Uterus (tissue), 2 donors: ENCODE measurements around the gene SIDT1.

ENCODE experiments used
- CTCF ChIP-seq, 4 experiments: fragments of 200-600 bp in 2 of 4; fragments of 450-650 bp in 2 of 4; sonication (generic) in 2 of 4; IDR thresholded peaks; one replicate each; pipeline ENCODE4 v1.5.1; 2016 to 2019; ENCODE audit warnings: antibody characterized with exemption in 4 of 4, mild to moderate bottlenecking in 2 of 4, moderate library complexity in 1 of 4
- POLR2A ChIP-seq, 2 donors: fragments of 450-650 bp; IDR thresholded peaks; one replicate each; pipeline ENCODE4 v1.6.1; 2016; ENCODE audit warnings: antibody characterized with exemption in 2 of 2, mild to moderate bottlenecking in 1 of 2, moderate library complexity in 1 of 2

DNA sequence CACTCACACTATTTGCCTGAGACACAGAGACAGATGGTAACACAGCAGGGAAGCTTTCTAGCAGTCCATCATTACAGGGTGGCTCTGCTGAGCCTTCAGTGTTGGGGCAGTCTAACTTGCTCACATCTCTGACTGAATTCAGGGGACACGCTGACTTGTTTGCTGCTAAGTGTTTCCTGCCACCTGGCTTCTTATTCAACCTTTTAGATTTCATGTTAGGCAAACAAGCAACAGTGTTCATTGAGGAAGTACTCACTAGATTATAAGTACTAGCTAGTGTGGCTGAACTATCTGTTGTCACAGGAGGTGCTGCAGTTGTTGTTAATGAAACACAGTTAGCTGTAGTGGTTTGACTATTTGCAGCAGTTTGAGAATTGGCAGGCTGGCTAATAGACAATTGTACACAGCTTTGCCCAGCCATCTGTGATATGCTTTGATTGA is 126.8 kb downstream of the SIDT1 start:
- TF ChIP-seq POLR2A (IDR thresholded peaks at IDR 0.05) (no peak), CTCF (IDR thresholded peaks at IDR 0.05) (no peak)
